Activated gamma-delta T cell treated with anti-CD3 and anti-CD28 coated beads, Interleukin-2, amount 50 U/mL, for 16 hours (primary cell): ENCODE data around the gene VEGFB.
A peak's percentile ranks its signal among the peaks of the same experiment; 100 is the strongest.

Source experiments
- DNase-seq: peaks from one replicate; pipeline ENCODE4 v3.0.0-alpha.2; 2020; ENCODE audit warnings: low read depth

Gene VEGFB

DNA sequence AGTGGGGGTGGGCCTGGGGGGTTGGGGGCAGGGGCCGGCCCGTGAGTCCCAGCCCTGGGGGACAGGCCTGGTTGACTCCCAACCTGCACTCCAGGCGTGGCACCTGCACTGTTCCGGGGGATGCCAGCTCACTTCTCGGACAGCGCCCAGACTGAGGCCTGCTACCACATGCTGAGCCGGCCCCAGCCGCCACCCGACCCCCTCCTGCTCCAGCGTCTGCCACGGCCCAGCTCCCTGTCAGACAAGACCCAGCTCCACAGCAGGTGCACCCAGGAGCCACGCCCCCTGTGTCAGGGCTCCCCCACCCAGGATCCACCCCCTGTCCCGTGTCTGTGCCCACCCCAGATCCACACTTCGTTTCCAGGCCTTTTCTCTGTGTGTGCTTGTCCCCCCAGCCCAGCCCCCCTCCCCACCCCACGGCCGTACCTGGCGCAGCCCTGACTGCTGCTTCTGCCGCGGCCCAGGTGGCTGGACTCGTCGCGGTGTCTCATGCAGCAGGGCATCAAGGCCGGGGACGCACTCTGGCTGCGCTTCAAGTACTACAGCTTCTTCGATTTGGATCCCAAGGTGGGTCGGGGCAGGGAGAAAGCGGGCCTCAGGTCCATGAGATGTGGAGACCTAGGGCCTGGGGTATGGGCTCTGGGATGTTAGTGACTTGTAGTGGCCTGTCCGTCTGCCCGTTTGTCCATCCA lies 23.1 kb upstream of the VEGFB start:
- no peak for DNase-seq

DNA sequence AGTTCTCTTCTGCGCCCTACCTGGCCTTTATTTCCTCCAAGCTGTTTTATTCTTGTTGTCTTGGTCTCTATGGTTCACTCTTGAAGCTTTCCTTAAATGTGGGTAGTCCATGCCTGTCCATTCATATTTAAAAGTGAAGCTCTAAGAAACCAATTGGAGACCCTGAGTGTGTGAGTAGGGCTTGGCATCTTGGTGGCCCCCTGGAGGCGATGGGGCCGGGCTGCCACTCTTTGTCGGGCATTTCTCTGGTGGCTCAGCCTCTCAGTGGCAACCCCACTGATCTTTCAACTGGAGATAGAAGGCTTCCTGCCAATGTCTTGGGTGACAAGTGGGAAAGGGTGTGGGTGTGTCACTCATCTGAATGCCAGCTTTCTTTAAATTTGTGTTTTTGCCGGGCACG lies 17.5 kb upstream of the VEGFB start:
- DNase-seq, result no peak

GRCh38 chr11:64218628-64219353 lies 15.6 kb upstream of the VEGFB start:
- DNase-seq, result no peak

DNA sequence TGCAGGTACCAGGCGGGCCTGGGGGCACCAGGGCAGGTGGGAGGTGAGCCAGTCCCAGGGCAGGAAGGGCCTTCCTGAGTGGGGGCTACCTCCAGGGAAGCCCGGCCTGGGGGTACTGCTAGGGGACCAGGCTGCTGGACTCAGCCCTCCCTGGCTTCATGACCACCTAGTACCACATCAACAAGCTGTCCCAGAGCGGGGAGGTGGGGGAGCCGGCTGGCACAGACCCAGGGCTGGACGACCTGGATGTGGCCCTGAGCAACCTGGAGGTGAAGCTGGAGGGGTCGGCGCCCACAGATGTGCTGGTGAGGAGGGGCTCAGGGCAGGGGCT lies 15.1 kb upstream of the VEGFB start:
- no peak for DNase-seq

DNA sequence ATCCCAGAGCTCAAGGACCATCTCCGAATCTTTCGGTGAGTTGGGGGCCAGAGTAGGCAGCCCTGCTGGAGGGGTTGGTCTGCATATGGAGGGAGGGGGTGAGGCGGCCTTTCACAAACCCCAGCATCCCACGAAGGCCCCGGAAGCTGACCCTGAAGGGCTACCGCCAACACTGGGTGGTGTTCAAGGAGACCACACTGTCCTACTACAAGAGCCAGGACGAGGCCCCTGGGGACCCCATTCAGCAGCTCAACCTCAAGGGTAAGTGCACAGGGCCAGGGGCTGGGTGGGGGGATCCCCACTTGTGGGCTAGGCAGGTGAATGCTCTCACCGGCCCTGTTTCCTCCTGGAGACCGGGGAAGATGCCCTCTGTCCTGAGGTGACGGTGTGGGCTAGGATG lies 14.6 kb upstream of the VEGFB start:
- no peak for DNase-seq

GRCh38 chr11:64220271-64220670 lies 14.1 kb upstream of the VEGFB start:
- DNase-seq, result no peak

DNA sequence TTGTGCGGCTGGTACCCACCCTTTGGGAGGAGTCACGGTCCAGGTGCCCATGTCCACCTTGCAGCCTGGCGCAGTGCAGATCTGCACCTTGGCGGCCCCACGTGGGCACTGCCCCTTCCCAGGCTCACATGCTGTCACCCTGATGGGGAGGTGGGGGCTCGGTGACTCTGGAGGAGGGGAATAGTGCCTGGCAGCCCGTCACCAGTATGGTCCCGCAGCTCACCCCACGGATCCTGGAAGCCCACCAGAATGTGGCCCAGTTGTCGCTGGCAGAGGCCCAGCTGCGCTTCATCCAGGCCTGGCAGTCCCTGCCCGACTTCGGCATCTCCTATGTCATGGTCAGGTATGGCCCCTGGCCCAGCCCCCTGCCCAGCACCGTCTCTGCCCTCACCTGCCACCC lies 13.6 kb upstream of the VEGFB start:
- no peak for DNase-seq

- no peak for DNase-seq
Observed at GRCh38 chr11:64222651-64223000, 11.8 kb upstream of the VEGFB start.

GRCh38 chr11:64223001-64223651 lies 11.3 kb upstream of the VEGFB start:
- no peak for DNase-seq

DNA sequence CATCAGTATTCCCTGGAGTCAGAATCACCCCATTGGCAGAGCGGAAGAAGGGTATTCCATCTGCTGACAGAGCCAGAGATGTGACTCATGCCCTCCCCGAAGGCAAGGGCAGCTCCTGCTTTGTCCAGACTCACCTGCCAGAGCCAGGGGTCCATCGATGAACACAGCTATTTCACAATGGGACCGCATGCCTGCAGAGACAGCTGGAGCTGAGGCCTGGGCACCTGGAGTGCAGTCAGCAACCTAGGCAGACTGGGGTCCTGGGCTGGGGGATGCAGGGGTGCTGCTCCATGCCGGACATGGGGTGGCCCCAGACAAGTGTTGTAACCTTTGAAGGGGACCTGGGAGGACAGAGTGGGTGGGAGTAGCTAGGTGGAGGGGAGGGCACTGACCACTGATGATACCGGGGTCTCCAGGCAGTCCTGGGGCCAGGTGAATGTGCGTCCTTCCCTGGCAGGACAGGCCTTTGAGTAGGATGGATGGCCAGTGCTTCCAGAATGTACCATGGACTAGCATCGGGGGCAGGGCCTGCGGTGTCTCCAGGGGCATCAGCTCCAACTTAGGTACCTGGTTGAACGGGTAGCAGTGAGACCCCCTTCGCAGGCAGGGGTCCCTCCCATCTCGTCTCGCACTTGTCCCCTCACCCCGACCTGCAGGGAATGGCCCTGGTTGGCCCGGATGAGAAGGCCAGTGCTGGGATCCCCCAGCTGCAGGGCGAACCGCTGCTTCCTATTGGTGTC lies 10.1 kb upstream of the VEGFB start:
- no peak for DNase-seq

DNA sequence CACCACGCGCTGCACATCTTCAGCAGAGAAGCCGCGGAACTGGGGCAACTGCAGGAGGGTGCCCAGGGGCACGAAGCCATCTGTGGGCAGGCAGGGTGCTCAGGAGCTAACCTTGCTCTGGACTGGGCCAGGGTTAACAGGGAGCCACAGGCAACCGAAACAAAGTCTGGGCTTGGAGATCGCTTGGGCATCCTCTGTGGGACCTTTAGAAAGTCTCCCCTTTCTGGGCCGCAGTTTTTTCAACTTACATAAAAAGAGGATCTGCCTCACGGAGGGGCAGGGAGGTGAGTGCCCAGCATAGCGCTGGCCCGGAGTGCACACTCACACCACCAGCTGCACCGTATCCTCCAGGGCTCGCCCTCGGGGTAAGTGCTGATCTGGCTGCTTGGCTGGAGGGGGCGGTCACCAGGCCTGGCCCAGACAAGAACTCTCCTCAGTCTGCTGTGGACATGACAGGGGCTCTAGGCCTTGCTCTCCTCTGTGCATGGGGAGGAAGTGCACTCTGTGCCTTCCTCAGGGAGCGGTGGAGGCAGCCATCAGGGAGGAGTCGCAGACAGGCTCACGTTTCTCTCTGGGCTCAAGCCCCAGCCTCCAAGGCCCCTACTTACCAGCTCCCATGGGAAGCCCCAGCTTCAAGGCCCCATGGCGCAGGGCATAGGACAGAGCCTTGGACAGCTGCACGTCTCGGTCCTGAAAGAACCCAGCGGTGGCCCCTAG lies 9.3 kb upstream of the VEGFB start:
- no peak for DNase-seq

GRCh38 chr11:64225608-64226506 lies 8.5 kb upstream of the VEGFB start, which contains the start of the genes NUDT22 and TRPT1:
NUDT22 (plus strand) TSS chr11:64226274; CDS start chr11:64226653, 379 bp downstream.
TRPT1 (minus strand) TSS chr11:64226186; CDS start chr11:64225860, 326 bp downstream.
- peak; percentile 88 for DNase-seq

- peak; percentile 34 for DNase-seq
Observed at GRCh38 chr11:64226507-64227051, 7.8 kb upstream of the VEGFB start.

DNA sequence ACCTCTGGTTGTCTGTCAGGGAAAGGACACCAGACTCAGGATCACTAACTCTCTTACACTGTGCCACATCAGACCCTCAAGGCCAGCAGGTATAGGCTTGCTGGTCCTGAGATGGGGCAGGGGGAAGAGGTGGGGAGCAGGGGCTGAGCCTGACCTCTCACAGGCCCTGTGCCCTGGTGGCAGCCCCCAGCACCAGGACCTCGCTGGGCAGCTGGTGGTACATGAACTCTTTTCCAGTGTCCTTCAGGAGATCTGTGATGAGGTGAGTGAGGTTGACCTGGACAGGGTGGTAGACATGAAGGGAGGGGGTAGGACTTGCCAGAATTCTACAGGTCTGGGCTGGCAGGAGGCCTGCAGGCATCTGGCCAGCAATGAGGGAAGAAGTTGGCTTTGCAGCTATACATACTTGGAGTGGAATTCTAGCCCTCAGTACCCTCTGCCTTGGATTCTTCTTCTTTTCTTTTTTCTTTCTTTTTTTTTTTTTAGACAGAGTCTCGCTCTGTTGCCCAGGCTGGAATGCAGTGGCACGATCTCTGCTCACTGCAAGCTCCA lies 6.9 kb upstream of the VEGFB start:
- DNase-seq, result no peak

DNA sequence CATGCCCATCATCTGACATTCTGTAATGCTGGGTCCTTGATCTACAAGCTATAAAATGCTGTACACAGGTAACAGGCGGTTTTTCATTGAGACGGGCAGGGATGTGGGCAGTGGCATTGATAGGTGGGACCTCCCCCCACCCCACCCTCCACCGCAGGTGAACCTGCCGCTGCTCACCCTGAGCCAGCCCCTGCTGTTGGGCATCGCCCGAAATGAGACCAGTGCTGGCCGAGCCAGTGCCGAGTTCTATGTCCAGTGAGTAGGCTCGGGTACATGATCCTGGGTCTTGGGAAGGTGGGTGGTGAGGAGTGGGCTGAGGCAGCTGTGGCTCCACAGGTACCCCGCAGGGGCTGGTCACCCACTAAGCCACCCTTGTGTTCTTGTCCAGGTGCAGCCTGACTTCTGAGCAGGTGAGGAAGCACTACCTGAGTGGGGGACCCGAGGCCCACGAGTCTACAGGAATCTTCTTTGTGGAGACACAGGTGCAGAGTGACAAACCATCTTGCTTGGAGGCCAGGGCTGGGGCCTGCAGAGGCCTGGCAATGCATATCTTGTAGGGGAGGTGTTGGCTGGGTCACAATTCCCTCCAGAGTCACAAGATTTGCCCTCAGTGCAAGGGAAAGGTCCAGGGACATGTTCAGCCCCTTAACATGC lies 5.2 kb upstream of the VEGFB start:
- DNase-seq, result no peak

DNA sequence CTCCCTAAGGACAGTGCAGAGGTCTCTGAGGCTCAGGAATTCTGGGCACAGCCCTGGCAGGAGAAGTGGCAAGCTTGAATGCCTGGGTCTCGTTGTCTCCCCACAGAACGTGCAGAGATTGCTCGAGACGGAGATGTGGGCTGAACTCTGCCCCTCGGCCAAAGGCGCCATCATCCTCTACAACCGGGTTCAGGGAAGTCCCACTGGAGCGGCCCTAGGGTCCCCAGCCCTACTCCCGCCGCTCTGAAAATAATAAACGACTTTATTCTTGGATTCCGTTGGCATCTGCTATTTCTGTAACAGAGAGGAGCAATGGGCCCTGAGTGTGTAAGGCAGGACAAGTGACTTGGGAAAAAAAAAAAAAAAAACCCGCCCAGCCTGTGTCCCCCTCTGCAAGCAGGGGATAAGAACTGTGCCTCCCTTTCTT lies 4.6 kb upstream of the VEGFB start:
- no peak for DNase-seq

- DNase-seq, result peak; percentile 81
Observed at GRCh38 chr11:64230171-64230984, 4.0 kb upstream of the VEGFB start, which contains the start of gene DNAJC4. DNAJC4 (plus strand) TSS chr11:64230548; CDS start chr11:64230855, 307 bp downstream.

- DNase-seq, result no peak
Observed at GRCh38 chr11:64230985-64231365, 3.4 kb upstream of the VEGFB start.

- no peak for DNase-seq
Observed at GRCh38 chr11:64231546-64231945, 2.8 kb upstream of the VEGFB start.
